Tongue (tissue), 2 donors: ENCODE data around the gene EXOC2. TPM values are rescaled to one million over a fixed set of nuclear protein-coding genes. Genes with fewer than 3 reads are reported as not detected.
"Not testable (repeated sequence)": the region's sequence is repeated elsewhere in the genome, so short reads cannot be mapped to it uniquely, and the experiment has no call there.

Experiments used
- DNase-seq: peaks from one replicate; pipeline ENCODE4 v3.0.0-alpha.2; 2015
- total RNA-seq: library from RNA; depleted of rRNA; stranded (reverse); fragments of >200 nt; gene quantifications from one replicate; pipeline ENCODE4 v1.2.3, GENCODE V29; 2014

The EXOC2 gene
- total RNA-seq, 1 donor from 2014 or later = 39.6 TPM

GRCh38 chr6:709471-710056, 16.6 kb upstream of the EXOC2 start:
- DNase-seq = no peak

GRCh38 chr6:708237-708598, 15.3 kb upstream of the EXOC2 start:
- DNase-seq = no peak

GRCh38 chr6:707576-708236, 14.8 kb upstream of the EXOC2 start:
- DNase-seq = peak; percentile 57

GRCh38 chr6:706819-707381, 14.0 kb upstream of the EXOC2 start:
- peak; percentile 20 for DNase-seq

GRCh38 chr6:706146-706545, 13.2 kb upstream of the EXOC2 start:
- peak; percentile 53 for DNase-seq

- DNase-seq = peak; percentile 27
Observed at GRCh38 chr6:705047-705446, 12.1 kb upstream of the EXOC2 start.

- DNase-seq = peak; percentile 64
Observed at GRCh38 chr6:704046-704445, 11.1 kb upstream of the EXOC2 start.

- DNase-seq = peak; percentile 12
Observed at GRCh38 chr6:703552-703951, 10.6 kb upstream of the EXOC2 start.

GRCh38 chr6:701700-702479, 9.0 kb upstream of the EXOC2 start:
- DNase-seq = peak; percentile 16

GRCh38 chr6:701215-701614, 8.3 kb upstream of the EXOC2 start:
- DNase-seq = no peak

GRCh38 chr6:700490-700889, 7.6 kb upstream of the EXOC2 start:
- DNase-seq = no peak

- DNase-seq = no peak
Observed at GRCh38 chr6:699319-699718, 6.4 kb upstream of the EXOC2 start.

- DNase-seq = not testable (repeated sequence)
Observed at GRCh38 chr6:694431-695126, 1.6 kb upstream of the EXOC2 start.

- no peak for DNase-seq
Observed at GRCh38 chr6:693723-694009, 727 bp upstream of the EXOC2 start.

GRCh38 chr6:692356-692851, 535 bp downstream of the EXOC2 start:
- no peak for DNase-seq

GRCh38 chr6:689223-689622, 3.7 kb downstream of the EXOC2 start:
- DNase-seq = no peak

GRCh38 chr6:686497-686896, 6.4 kb downstream of the EXOC2 start:
- DNase-seq = no peak

- DNase-seq = no peak
Observed at GRCh38 chr6:684831-685636, 7.9 kb downstream of the EXOC2 start.

GRCh38 chr6:683742-684440, 9.0 kb downstream of the EXOC2 start:
- DNase-seq = peak; percentile 96

GRCh38 chr6:680666-681340, 12.1 kb downstream of the EXOC2 start:
- DNase-seq = no peak

GRCh38 chr6:680251-680650, 12.7 kb downstream of the EXOC2 start:
- no peak for DNase-seq
